ENCODE measurements around the gene TREH. TPM values are rescaled to one million over a fixed set of nuclear protein-coding genes. Genes with fewer than 3 reads are reported as not detected.
"Not testable (repeated sequence)": the region's sequence is repeated elsewhere in the genome, so short reads cannot be mapped to it uniquely, and the experiment has no call there.

The TREH gene
- polyA plus RNA-seq, 3 donors: not detected

DNA sequence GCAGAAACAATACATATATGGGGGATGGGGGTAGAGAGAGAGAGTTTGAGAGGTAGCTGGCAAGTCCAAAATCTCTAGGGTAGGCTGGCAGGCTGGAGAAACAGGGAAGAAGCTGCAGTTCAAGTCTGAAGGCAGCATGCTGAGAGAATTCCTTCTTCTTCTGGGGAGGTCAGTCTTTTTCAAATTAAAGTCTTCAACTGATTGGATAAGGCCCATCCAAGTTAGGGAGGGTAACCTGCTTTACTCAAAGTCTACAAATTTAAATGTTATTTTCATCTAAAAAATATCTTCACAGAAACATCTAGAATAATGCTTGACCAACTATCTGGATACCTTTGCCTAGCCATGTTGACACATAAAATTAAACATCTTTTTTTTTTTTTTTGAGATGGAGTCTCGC lies 2.9 kb upstream of the TREH start:
- Mint-ChIP-seq H3K27me3 (ENCODE audit: low read depth in 3 of 3) (peaks cover 14 to 29% (median 15%) of the 10 kb centered on the region in 3 donors), H3K36me3 (no peaks in the 10 kb centered on the region), H3K27ac (peak overlapping the region in 1 of 7 donors; percentile 33), H3K4me1 (peaks cover 3% of the 10 kb centered on the region), H3K4me3 (no peak overlapping the region), H3K9me3 (peaks cover 0 to 1% (median 0%) of the 10 kb centered on the region in 7 donors)
- TF ChIP-seq, protein P1, sequence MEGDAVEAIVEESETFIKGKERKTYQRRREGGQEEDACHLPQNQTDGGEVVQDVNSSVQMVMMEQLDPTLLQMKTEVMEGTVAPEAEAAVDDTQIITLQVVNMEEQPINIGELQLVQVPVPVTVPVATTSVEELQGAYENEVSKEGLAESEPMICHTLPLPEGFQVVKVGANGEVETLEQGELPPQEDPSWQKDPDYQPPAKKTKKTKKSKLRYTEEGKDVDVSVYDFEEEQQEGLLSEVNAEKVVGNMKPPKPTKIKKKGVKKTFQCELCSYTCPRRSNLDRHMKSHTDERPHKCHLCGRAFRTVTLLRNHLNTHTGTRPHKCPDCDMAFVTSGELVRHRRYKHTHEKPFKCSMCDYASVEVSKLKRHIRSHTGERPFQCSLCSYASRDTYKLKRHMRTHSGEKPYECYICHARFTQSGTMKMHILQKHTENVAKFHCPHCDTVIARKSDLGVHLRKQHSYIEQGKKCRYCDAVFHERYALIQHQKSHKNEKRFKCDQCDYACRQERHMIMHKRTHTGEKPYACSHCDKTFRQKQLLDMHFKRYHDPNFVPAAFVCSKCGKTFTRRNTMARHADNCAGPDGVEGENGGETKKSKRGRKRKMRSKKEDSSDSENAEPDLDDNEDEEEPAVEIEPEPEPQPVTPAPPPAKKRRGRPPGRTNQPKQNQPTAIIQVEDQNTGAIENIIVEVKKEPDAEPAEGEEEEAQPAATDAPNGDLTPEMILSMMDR (IDR thresholded peaks at IDR 0.05): no peak
- H2AFZ ChIP-seq (ENCODE audit: insufficient read depth, low read depth, low read length, poor library complexity, severe bottlenecking): no peak overlapping the region
- H3K4me2 ChIP-seq (replicated peaks; ENCODE audit: extremely low read depth, low read length, poor library complexity, severe bottlenecking): no peak overlapping the region
- no CpG with 5 or more reads among the region's 1 CpG for WGBS (ENCODE audit: insufficient coverage)
- H3K36me3 ChIP-seq (replicated peaks in 1 of 2; ENCODE audit: control insufficient read depth in 1 of 2, insufficient read depth in 2 of 2, low read length in 2 of 2): no peaks in the 10 kb centered on the region
- no peaks in the 10 kb centered on the region for H3K4me1 ChIP-seq (ENCODE audit: control insufficient read depth in 1 of 2, insufficient read depth in 2 of 2, low read length in 2 of 2)
- H4K20me1 ChIP-seq (ENCODE audit: insufficient read depth, low read length): no peaks in the 10 kb centered on the region
- H3K9me3 ChIP-seq (replicated peaks in 1 of 2; ENCODE audit: control insufficient read depth in 1 of 2, insufficient read depth in 1 of 2, low read length in 2 of 2): no peaks in the 10 kb centered on the region
- intact Hi-C loops (cut with micrococcal nuclease): loop anchor here in 1 of 2 donors (10.0 kb wide), 1 partner anchor 252 kb away; no protein-coding TSS in a partner anchor
- no peak overlapping the region for H3K27ac ChIP-seq (ENCODE audit: low read depth in 1 of 2, low read length in 2 of 2)
- no peak overlapping the region for H3K4me3 ChIP-seq (replicated peaks in 1 of 3; ENCODE audit: low read depth in 2 of 3, low read length in 3 of 3)
- no peak for DNase-seq
- H3K9ac ChIP-seq (ENCODE audit: insufficient read depth, low read length, poor library complexity, severe bottlenecking): no peak overlapping the region
- no peaks in the 10 kb centered on the region for H3K27me3 ChIP-seq (ENCODE audit: control insufficient read depth in 2 of 2, insufficient read depth in 2 of 2, low read length in 2 of 2)
- no peaks in the 10 kb centered on the region for H3K79me2 ChIP-seq (ENCODE audit: insufficient read depth, low read length)

- WGBS (ENCODE audit: insufficient coverage): 70% methylated on average over 9 of the region's 11 CpGs
- H4K20me1 ChIP-seq (ENCODE audit: insufficient read depth, low read length); H2AFZ ChIP-seq (ENCODE audit: insufficient read depth, low read depth, low read length, poor library complexity, severe bottlenecking); intact Hi-C loops (cut with micrococcal nuclease); H3K79me2 ChIP-seq (ENCODE audit: insufficient read depth, low read length); H3K27me3 ChIP-seq (ENCODE audit: control insufficient read depth in 2 of 2, insufficient read depth in 2 of 2, low read length in 2 of 2); H3K9ac ChIP-seq (ENCODE audit: insufficient read depth, low read length, poor library complexity, severe bottlenecking); H3K27ac Mint-ChIP-seq; H3K4me3 Mint-ChIP-seq; DNase-seq; H3K36me3 ChIP-seq (replicated peaks in 1 of 2; ENCODE audit: control insufficient read depth in 1 of 2, insufficient read depth in 2 of 2, low read length in 2 of 2); H3K4me2 ChIP-seq (replicated peaks; ENCODE audit: extremely low read depth, low read length, poor library complexity, severe bottlenecking); H3K4me3 ChIP-seq (replicated peaks in 1 of 3; ENCODE audit: low read depth in 2 of 3, low read length in 3 of 3); H3K4me1 Mint-ChIP-seq; H3K4me1 ChIP-seq (ENCODE audit: control insufficient read depth in 1 of 2, insufficient read depth in 2 of 2, low read length in 2 of 2); H3K27ac ChIP-seq (ENCODE audit: low read depth in 1 of 2, low read length in 2 of 2); H3K36me3 Mint-ChIP-seq: not testable (repeated sequence)
- Mint-ChIP-seq H3K27me3 (ENCODE audit: low read depth in 3 of 3) (peaks cover 9 to 15% (median 11%) of the 10 kb centered on the region in 3 donors), H3K9me3 (peaks cover 3 to 23% (median 12%) of the 10 kb centered on the region in 7 donors)
- H3K9me3 ChIP-seq (replicated peaks in 1 of 2; ENCODE audit: control insufficient read depth in 1 of 2, insufficient read depth in 1 of 2, low read length in 2 of 2): peaks cover 7 to 12% of the 10 kb centered on the region in 2 donors
Observed at GRCh38 chr11:118678908-118679307, 542 bp downstream of the TREH start.

Measured in CD14-positive monocyte (primary cell).